Stimulated activated CD4-positive, alpha-beta T cell treated with anti-CD3 and anti-CD28 coated beads, Interleukin-2, amount 100 ng/mL, for 48 hours (primary cell): ENCODE measurements around the gene KPNA1.

Source experiments
- DNase-seq, 2 donors: peaks; one replicate each; pipeline ENCODE4 v3.0.0-alpha.2; 2020

The KPNA1 gene

GRCh38 chr3:122514123-122515019, at the start of gene KPNA1:
Gene KPNA1, minus strand, starts transcription at chr3:122514939. Its CDS starts 18,374 bp downstream, at chr3:122496565.
- peak; percentile 77 to 82 for DNase-seq

- peak; percentile 63 to 67 for DNase-seq
Measured at GRCh38 chr3:122564155-122564912, 49.6 kb upstream of the KPNA1 start, which contains the start of the genes DTX3L and PARP9. Gene DTX3L, plus strand, starts transcription at chr3:122564338. Its CDS starts 89 bp downstream, at chr3:122564427. Gene PARP9, minus strand, starts transcription at chr3:122564300. Its CDS starts 4,680 bp downstream, at chr3:122559620.

- no peak for DNase-seq
Measured at GRCh38 chr3:122563717-122564025, 48.9 kb upstream of the KPNA1 start.

GRCh38 chr3:122562923-122563716, 48.4 kb upstream of the KPNA1 start:
- DNase-seq, result no peak

- peak; percentile 50 to 61 for DNase-seq
Measured at GRCh38 chr3:122560680-122561079, 45.9 kb upstream of the KPNA1 start.

GRCh38 chr3:122559906-122560305, 45.2 kb upstream of the KPNA1 start:
- no peak for DNase-seq

- DNase-seq, result no peak
Measured at GRCh38 chr3:122558605-122559004, 43.9 kb upstream of the KPNA1 start.

GRCh38 chr3:122557356-122557755, 42.6 kb upstream of the KPNA1 start:
- no peak for DNase-seq

GRCh38 chr3:122555275-122556071, 40.7 kb upstream of the KPNA1 start:
- DNase-seq, result no peak

GRCh38 chr3:122553171-122553570, 38.4 kb upstream of the KPNA1 start:
- DNase-seq, result no peak

- no peak for DNase-seq
Measured at GRCh38 chr3:122548619-122549018, 33.9 kb upstream of the KPNA1 start.

GRCh38 chr3:122548076-122548475, 33.3 kb upstream of the KPNA1 start:
- no peak for DNase-seq

- DNase-seq, result no peak
Measured at GRCh38 chr3:122546151-122546550, 31.4 kb upstream of the KPNA1 start.

GRCh38 chr3:122538956-122539490, 24.3 kb upstream of the KPNA1 start:
- no peak for DNase-seq

- DNase-seq, result no peak
Measured at GRCh38 chr3:122536632-122537001, 21.9 kb upstream of the KPNA1 start.

- DNase-seq, result no peak
Measured at GRCh38 chr3:122535964-122536631, 21.4 kb upstream of the KPNA1 start.

GRCh38 chr3:122533931-122534334, 19.2 kb upstream of the KPNA1 start:
- DNase-seq, result peak; percentile 30 to 36

- DNase-seq, result no peak
Measured at GRCh38 chr3:122533480-122533879, 18.7 kb upstream of the KPNA1 start.

GRCh38 chr3:122530164-122530563, 15.4 kb upstream of the KPNA1 start:
- DNase-seq, result no peak

- no peak for DNase-seq
Measured at GRCh38 chr3:122523317-122523716, 8.6 kb upstream of the KPNA1 start.

- no peak for DNase-seq
Measured at GRCh38 chr3:122520861-122521260, 6.1 kb upstream of the KPNA1 start.
